PC-3 (cell line): ENCODE measurements around the gene RPL5. TPM values are rescaled to one million over a fixed set of nuclear protein-coding genes. Genes with fewer than 3 reads are reported as not detected.

Source experiments
- ATAC-seq: fragments of 200-7000 bp; cut with Tn5 transposase; 2 replicates; pipeline ENCODE4 v1.9.1; 2020; ENCODE audit warnings: mild to moderate bottlenecking, moderate library complexity
- BruUV-seq: library from RNA; stranded (reverse); fragments of 400-500 nt; replicated peaks from 2 replicates; lab custom pipeline; 2021; lab: Mats Ljungman, UMichigan
- CTCF ChIA-PET: fragments of 300-600 bp; sonication (Branson Sonifier 250); formaldehyde crosslinking; loops from one replicate; lab custom pipeline; 2022; ENCODE audit warnings: antibody characterized with exemption; lab: Charles Lee
- POLR2A ChIA-PET: fragments of 300-600 bp; sonication (Branson Sonifier 250); formaldehyde crosslinking; loops from one replicate; lab custom pipeline; 2022; ENCODE audit warnings: antibody characterized with exemption; ENCODE audit not compliant: unreplicated experiment; lab: Charles Lee
- DNase-seq: peaks from one replicate; pipeline ENCODE4 v3.0.0-alpha.2; 2015
- H2AFZ ChIP-seq: fragments of 300-600 bp; sonication (generic); 2 replicates; pipeline ENCODE4 v1.6.0; 2016; ENCODE audit warnings: antibody characterized with exemption, low read length
- H3F3A ChIP-seq: fragments of 300-600 bp; sonication (generic); one replicate; pipeline ENCODE4 v1.6.0; 2017; ENCODE audit warnings: antibody characterized with exemption, low read length, control low read depth, mild to moderate bottlenecking; ENCODE audit not compliant: unreplicated experiment
- H3K27ac ChIP-seq: fragments of 300-600 bp; sonication (generic); 2 replicates; pipeline ENCODE4 v1.5.1; 2016; ENCODE audit warnings: mild to moderate bottlenecking, low read length
- H3K27me3 ChIP-seq: fragments of 300-600 bp; sonication (generic); 2 replicates; pipeline ENCODE4 v1.6.1; 2016; ENCODE audit warnings: low read length, mixed read lengths
- H3K36me3 ChIP-seq: fragments of 300-600 bp; sonication (generic); 2 replicates; pipeline ENCODE4 v1.6.1; 2016; ENCODE audit warnings: low read depth, mixed run types, low read length, mixed read lengths
- H3K4me1 ChIP-seq: fragments of 300-600 bp; sonication (generic); 2 replicates; pipeline ENCODE4 v1.5.1; 2016; ENCODE audit warnings: low read length; ENCODE audit not compliant: insufficient read depth
- H3K4me2 ChIP-seq: fragments of 300-600 bp; sonication (generic); 2 replicates; pipeline ENCODE4 v1.6.0; 2016; ENCODE audit warnings: low read length
- H3K4me3 ChIP-seq: fragments of 300-600 bp; sonication (generic); 2 replicates; pipeline ENCODE4 v1.5.1; 2016; ENCODE audit warnings: mild to moderate bottlenecking, low read length, mixed read lengths
- H3K79me2 ChIP-seq: fragments of 300-600 bp; sonication (generic); 2 replicates; pipeline ENCODE4 v1.6.1; 2017; ENCODE audit warnings: low read length, mixed read lengths
- H3K9ac ChIP-seq: fragments of 300-600 bp; sonication (generic); 2 replicates; pipeline ENCODE4 v1.6.0; 2016; ENCODE audit warnings: mild to moderate bottlenecking, low read length
- H3K9me2 ChIP-seq: fragments of 300-600 bp; sonication (generic); replicated peaks from 2 replicates; pipeline ENCODE4 v1.6.1; 2016; ENCODE audit warnings: mixed run types, low read length, mixed read lengths
- H3K9me3 ChIP-seq: fragments of 300-600 bp; sonication (generic); 2 replicates; pipeline ENCODE4 v1.6.1; 2016; ENCODE audit warnings: low read length, mixed read lengths
- H4K20me1 ChIP-seq: fragments of 300-600 bp; sonication (generic); 2 replicates; pipeline ENCODE4 v1.6.1; 2016; ENCODE audit warnings: low read length, mixed read lengths
- CTCF ChIP-seq: fragments of 300-600 bp; sonication (generic); conservative IDR thresholded peaks from 2 replicates; pipeline ENCODE4 v1.5.1; 2017; ENCODE audit warnings: antibody characterized with exemption, low read depth, mild to moderate bottlenecking, low read length
- EZH2 ChIP-seq: fragments of 300-600 bp; sonication (generic); IDR thresholded peaks from one replicate; pipeline ENCODE4 v1.6.1; 2017; ENCODE audit warnings: antibody characterized with exemption, mild to moderate bottlenecking, low read length; ENCODE audit not compliant: unreplicated experiment
- EZH2phosphoT487 ChIP-seq: fragments of 300-600 bp; sonication (generic); IDR thresholded peaks from 2 replicates; pipeline ENCODE4 v1.6.1; 2018; ENCODE audit warnings: mild to moderate bottlenecking, antibody characterized with exemption, low read length, borderline replicate concordance
- intact Hi-C: fragments of 100-400 bp; cut with micrococcal nuclease; formaldehyde crosslinking; loops from 2 replicates; pipeline ENCODE4 v1.9.0; 2023
- total RNA-seq: library from RNA; depleted of rRNA; stranded (reverse); fragments of >200 nt; gene quantifications from 2 replicates; pipeline ENCODE4 v1.2.3, GENCODE V29; 2014

Gene RPL5
- total RNA-seq, 1 experiment from 2014 or later: 1,285 TPM

- ChIA-PET POLR2A (no interaction called here), CTCF (no interaction called here)
- no peaks in the 10 kb centered on the region for H3K9me3 ChIP-seq
- H2AFZ ChIP-seq: no peak overlapping the region
- H3K27ac ChIP-seq: no peak overlapping the region
- intact Hi-C loops: no loop called here
- H3K4me1 ChIP-seq: peaks cover 20% of the 10 kb centered on the region
- ATAC-seq (no peak), DNase-seq (no peak)
- BruUV-seq: no TSS peak
- H3K27me3 ChIP-seq: no peaks in the 10 kb centered on the region
- H4K20me1 ChIP-seq: peaks cover 92% of the 10 kb centered on the region
- no peak overlapping the region for H3K9ac ChIP-seq
- TF ChIP-seq EZH2 (no peak), EZH2phosphoT487 (no peak), CTCF (no peak)
- H3K36me3 ChIP-seq: peaks cover 95% of the 10 kb centered on the region
- no peak overlapping the region for H3K4me3 ChIP-seq
- no peak overlapping the region for H3K4me2 ChIP-seq
- H3K9me2 ChIP-seq: no peaks in the 10 kb centered on the region
- H3K79me2 ChIP-seq: peaks cover 77% of the 10 kb centered on the region
- peaks cover 10% of the 10 kb centered on the region for H3F3A ChIP-seq
These were observed 5.2 kb downstream of the RPL5 start for GRCh38 chr1:92837062-92837461.

- no peak overlapping the region for H3K4me2 ChIP-seq
- H3K4me3 ChIP-seq: no peak overlapping the region
- no peaks in the 10 kb centered on the region for H3K9me3 ChIP-seq
- H3K4me1 ChIP-seq: peaks cover 17% of the 10 kb centered on the region
- intact Hi-C loops: no loop called here
- peaks cover 78% of the 10 kb centered on the region for H4K20me1 ChIP-seq
- BruUV-seq: no TSS peak
- no peaks in the 10 kb centered on the region for H3K9me2 ChIP-seq
- H2AFZ ChIP-seq: no peak overlapping the region
- POLR2A ChIA-PET: interaction anchor here (0.6 kb wide), 1 partner anchor 1207 kb away, joined by 3 read pairs; no protein-coding TSS in a partner anchor
- CTCF ChIA-PET: no interaction called here
- H3K27ac ChIP-seq: no peak overlapping the region
- H3K36me3 ChIP-seq: peaks cover 97% of the 10 kb centered on the region
- H3F3A ChIP-seq: peaks cover 18% of the 10 kb centered on the region
- H3K79me2 ChIP-seq: peaks cover 63% of the 10 kb centered on the region
- no peak for DNase-seq
- no peak overlapping the region for H3K9ac ChIP-seq
- ATAC-seq: 0 out of 2 replicates have a peak, but pooled peaks have one; percentile 33
- TF ChIP-seq CTCF: no peak
- TF ChIP-seq EZH2phosphoT487: no peak
- no peak for TF ChIP-seq EZH2
- no peaks in the 10 kb centered on the region for H3K27me3 ChIP-seq
These were observed 6.7 kb downstream of the RPL5 start for GRCh38 chr1:92838519-92838918.

- no TSS peak for BruUV-seq
- peaks cover 8% of the 10 kb centered on the region; the same call in 1 of the 2 replicates for H3K4me1 ChIP-seq
- peaks cover 91% of the 10 kb centered on the region for H3K36me3 ChIP-seq
- H2AFZ ChIP-seq: no peak overlapping the region
- no peak overlapping the region for H3K4me3 ChIP-seq
- CTCF ChIA-PET: interaction anchor here (0.9 kb wide), 1 partner anchor 529 kb away, joined by 4 read pairs; no protein-coding TSS in a partner anchor
- peaks cover 21% of the 10 kb centered on the region for H3F3A ChIP-seq
- no peaks in the 10 kb centered on the region for H3K9me2 ChIP-seq
- no peak overlapping the region for H3K27ac ChIP-seq
- peaks cover 53% of the 10 kb centered on the region for H3K79me2 ChIP-seq
- no peak for DNase-seq
- H3K4me2 ChIP-seq: no peak overlapping the region
- POLR2A ChIA-PET: no interaction called here
- TF ChIP-seq EZH2 (no peak), EZH2phosphoT487 (no peak), CTCF (no peak)
- no peaks in the 10 kb centered on the region for H3K9me3 ChIP-seq
- peaks cover 78% of the 10 kb centered on the region for H4K20me1 ChIP-seq
- ATAC-seq: no peak
- no peak overlapping the region for H3K9ac ChIP-seq
- intact Hi-C loops: no loop called here
- H3K27me3 ChIP-seq: no peaks in the 10 kb centered on the region
These were observed 7.6 kb downstream of the RPL5 start for GRCh38 chr1:92839442-92839841.
